Smooth muscle cell of the pulmonary artery (primary cell): ENCODE measurements around the gene EIF4EBP2. TPM values are rescaled to one million over a fixed set of nuclear protein-coding genes. Genes with fewer than 3 reads are reported as not detected.

Source experiments
- total RNA-seq: library from RNA; depleted of rRNA; stranded (reverse); fragments of >200 nt; gene quantifications from 2 replicates; pipeline ENCODE4 v1.2.3, GENCODE V29; 2014

Gene EIF4EBP2, protein sequence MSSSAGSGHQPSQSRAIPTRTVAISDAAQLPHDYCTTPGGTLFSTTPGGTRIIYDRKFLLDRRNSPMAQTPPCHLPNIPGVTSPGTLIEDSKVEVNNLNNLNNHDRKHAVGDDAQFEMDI
- 29.9 and 51.8 TPM in 2 replicates for total RNA-seq

DNA sequence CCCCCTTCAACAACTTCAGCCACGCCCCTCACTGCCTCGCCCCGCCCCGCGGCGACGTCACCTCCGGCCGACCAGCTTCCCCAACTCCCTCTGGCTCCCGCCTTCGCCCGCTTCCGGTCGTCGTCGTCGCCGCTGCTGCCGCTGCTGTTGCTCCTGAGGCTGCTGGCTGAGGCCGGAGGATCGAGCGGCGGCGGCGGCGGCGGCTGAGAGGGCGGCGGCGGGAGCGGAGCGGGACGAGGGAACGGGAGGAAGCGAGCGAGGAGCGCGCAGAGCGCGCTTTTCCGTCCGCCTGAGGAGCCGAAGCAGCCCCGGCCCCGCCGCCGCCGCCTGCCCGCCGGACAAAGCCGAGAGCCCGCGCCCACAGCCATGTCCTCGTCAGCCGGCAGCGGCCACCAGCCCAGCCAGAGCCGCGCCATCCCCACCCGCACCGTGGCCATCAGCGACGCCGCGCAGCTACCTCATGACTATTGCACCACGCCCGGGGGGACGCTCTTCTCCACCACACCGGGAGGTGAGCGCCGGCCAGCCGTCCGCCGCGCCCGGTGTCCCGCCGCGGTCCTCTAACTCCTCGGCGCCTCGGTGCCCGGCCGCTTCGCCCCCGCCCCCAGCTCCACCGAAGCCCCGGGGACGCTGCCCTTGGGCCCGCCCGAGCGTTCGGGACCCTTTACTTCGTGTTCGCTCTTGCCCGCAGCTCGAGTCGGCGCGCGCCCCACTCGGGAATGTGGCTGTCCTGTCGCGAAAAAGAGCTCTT is at the start of gene EIF4EBP2:
Gene EIF4EBP2, plus strand, starts transcription at position 110 of the 751 bp plus-strand sequence. Its CDS starts 257 bp downstream, at position 367.

DNA sequence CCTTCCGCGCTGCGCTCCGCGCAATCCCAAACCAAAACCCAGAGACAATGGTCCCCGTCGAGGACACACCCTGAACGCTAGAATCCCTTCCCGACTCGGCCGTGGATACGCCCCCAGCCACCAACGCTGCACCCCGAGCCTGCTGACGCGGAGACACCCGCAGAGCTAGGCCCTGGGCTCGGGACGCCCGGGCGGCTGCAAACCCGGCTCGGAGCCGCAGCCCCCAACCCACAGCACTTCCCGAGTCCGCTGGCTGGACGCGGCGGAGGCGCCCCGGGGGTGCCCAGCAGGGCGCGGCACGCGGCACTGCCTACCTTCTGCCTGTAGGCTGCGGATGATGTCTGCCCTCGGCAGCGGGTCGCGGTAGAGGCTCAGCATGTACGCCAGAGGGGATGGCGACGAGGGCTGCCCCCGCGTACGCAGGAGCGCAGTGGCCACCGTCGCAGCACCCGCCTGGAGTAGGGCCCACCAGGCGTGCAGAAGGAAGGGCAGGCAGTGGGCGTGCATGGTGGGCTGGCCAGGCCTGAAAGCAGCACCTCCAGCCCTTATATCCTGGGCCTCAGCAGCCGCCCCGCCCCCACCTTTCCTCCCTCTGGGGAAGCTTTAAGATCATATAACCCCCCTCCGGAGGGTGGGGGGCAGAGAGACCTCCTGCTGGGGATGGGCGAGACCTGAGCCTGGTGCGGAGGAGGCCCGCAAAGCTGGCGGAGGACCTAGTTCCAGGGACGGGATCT is 37.4 kb downstream of the EIF4EBP2 start, which contains the start of gene NODAL:
Gene NODAL, minus strand, starts transcription at position 521 of the 734 bp plus-strand sequence. Its CDS starts 14 bp downstream, at position 507.

Other genes with a start within 250 kb of the EIF4EBP2 start
- 169 and 234 TPM in 2 replicates for gene SAR1A, start 233.6 kb upstream of the EIF4EBP2 start, total RNA-seq
- gene PPA1, start 170.7 kb upstream of the EIF4EBP2 start, total RNA-seq: 143 TPM in 2 replicates
- gene NPFFR1, start 120.1 kb upstream of the EIF4EBP2 start, total RNA-seq: not detected in 2 replicates
- gene LRRC20, start 21.5 kb upstream of the EIF4EBP2 start, total RNA-seq: 5.3 and 8.9 TPM in 2 replicates
- not detected in 2 replicates for gene NODAL, start 37.5 kb downstream of the EIF4EBP2 start, total RNA-seq
- 0.40 and 1.4 TPM in 2 replicates for gene PALD1, start 74.6 kb downstream of the EIF4EBP2 start, total RNA-seq
- gene PRF1, start 198.6 kb downstream of the EIF4EBP2 start, total RNA-seq: not detected in 2 replicates